Psoas muscle (tissue), 8 donors: ENCODE results near the gene NUDT4B. TPM values are rescaled to one million over a fixed set of nuclear protein-coding genes. Genes with fewer than 3 reads are reported as not detected.
A peak's percentile ranks its signal among the peaks of the same experiment; 100 is the strongest.
"Not testable (repeated sequence)": the region's sequence is repeated elsewhere in the genome, so short reads cannot be mapped to it uniquely, and the experiment has no call there.

Source experiments
- ATAC-seq, 4 donors: fragments of 200-7000 bp; cut with Tn5 transposase; one replicate each; pipeline ENCODE4 v1.9.1; 2020; ENCODE audit warnings: moderate library complexity in 3 of 4, mild to moderate bottlenecking in 2 of 4
- DNase-seq, 2 donors: peaks; one replicate each; pipeline ENCODE4 v3.0.0-alpha.2; 2020
- H3K27ac ChIP-seq: fragments of 200-600 bp; one replicate; pipeline ENCODE4 v1.8.0; 2022
- H3K27me3 ChIP-seq, 3 donors: fragments of 200-600 bp in 1 of 3; one replicate each; pipeline versions ENCODE4 v1.6.1 to v1.8.0; 2013 to 2022; ENCODE audit warnings: low read length in 2 of 3, mild to moderate bottlenecking in 2 of 3, moderate library complexity in 1 of 3; ENCODE audit not compliant: insufficient read depth in 3 of 3
- H3K36me3 ChIP-seq, 2 donors: fragments of 200-600 bp in 1 of 2; one replicate each; pipeline versions ENCODE4 v1.6.1 to v1.8.0; 2013 to 2022; ENCODE audit warnings: low read depth in 1 of 2, mild to moderate bottlenecking in 1 of 2, moderate library complexity in 1 of 2; ENCODE audit not compliant: insufficient read depth in 1 of 2
- H3K4me1 ChIP-seq: fragments of 200-600 bp; one replicate; pipeline ENCODE4 v1.8.0; 2022
- H3K4me3 ChIP-seq: fragments of 200-600 bp; one replicate; pipeline ENCODE4 v1.8.0; 2022; ENCODE audit warnings: mild to moderate bottlenecking
- H3K9me3 ChIP-seq: fragments of 200-600 bp; one replicate; pipeline ENCODE4 v1.8.0; 2022
- WGBS, 3 donors: extraction: QIAGEN DNeasy Blood & Tissue Kit; methylation state at CpG; one replicate each; pipeline versions ENCODE4 v1.1.6 to v1.1.7; 2013; 5-methylcytosine and 5-hydroxymethylcytosine counted together
- intact Hi-C, 2 donors: fragments of 100-400 bp; cut with DNase I; formaldehyde crosslinking; loops; one replicate each; pipeline versions ENCODE4 v1.11.0 to v1.14.2; 2022
- polyA plus RNA-seq, 3 donors: library from polyadenylated mRNA; stranded (reverse); fragments of 200-250 nt; gene quantifications; one replicate each; pipeline ENCODE4 v1.2.3, GENCODE V29; 2013
- total RNA-seq, 4 donors: library from RNA; stranded (reverse); fragmentation: NEBNext Ultra II Directional in 2 of 4; extraction: Animal tissue kit (Norgen Biotek cat#: 25700) in 2 of 4; gene quantifications; one replicate each; pipeline versions ENCODE4 v1.2.1 to v1.2.4, GENCODE V29; 2021 to 2023
- donor health status: healthy with polysubstance abuse.
- donor health status: DM: no; HTN: no; CAD: no; lungs with moderate emphysema.
- donor health status: Bipolar disorder and iron deficiency.
- donor health status: healthy.
- donor health status: DM: yes; HTN: yes; CAD: no.
- donor health status: DM: no; HTN: no; CAD: no.
- donor health status: DM: no; HTN: no; CAD: no.
- donor health status: DM: yes; HTN: yes; CAD: no.

NUDT4B gene
- total and polyA plus RNA-seq, 7 donors, result 0.45 to 29.8 (median 5.9) TPM; not detected in 1

DNA sequence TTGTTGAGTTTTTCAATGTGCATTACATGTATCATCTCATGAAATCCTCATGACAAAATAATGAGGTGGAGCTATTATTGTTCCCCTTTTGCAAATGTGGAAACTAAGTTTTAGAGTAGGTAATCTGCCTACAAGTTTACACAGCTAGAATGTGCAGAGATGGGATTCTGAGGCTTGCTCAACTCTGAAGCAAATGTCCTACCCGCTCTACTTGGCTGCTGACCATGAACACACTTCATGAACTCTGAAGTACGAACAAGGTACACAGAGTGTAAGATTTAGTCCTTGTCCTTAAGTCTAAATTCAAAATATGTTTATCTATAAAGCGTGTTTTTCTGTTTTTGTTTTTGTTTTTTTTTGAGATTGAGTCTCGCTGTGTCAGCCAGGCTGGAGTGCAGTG is 5.4 kb upstream of the NUDT4B start:
- ATAC-seq, H3K27me3 ChIP-seq, H3K4me3 ChIP-seq, H3K4me1 ChIP-seq, H3K9me3 ChIP-seq, H3K36me3 ChIP-seq, DNase-seq, H3K27ac ChIP-seq, intact Hi-C loops: not testable (repeated sequence)
- WGBS, 3 donors, result no CpG with 5 or more reads among the region's 4 CpGs

DNA sequence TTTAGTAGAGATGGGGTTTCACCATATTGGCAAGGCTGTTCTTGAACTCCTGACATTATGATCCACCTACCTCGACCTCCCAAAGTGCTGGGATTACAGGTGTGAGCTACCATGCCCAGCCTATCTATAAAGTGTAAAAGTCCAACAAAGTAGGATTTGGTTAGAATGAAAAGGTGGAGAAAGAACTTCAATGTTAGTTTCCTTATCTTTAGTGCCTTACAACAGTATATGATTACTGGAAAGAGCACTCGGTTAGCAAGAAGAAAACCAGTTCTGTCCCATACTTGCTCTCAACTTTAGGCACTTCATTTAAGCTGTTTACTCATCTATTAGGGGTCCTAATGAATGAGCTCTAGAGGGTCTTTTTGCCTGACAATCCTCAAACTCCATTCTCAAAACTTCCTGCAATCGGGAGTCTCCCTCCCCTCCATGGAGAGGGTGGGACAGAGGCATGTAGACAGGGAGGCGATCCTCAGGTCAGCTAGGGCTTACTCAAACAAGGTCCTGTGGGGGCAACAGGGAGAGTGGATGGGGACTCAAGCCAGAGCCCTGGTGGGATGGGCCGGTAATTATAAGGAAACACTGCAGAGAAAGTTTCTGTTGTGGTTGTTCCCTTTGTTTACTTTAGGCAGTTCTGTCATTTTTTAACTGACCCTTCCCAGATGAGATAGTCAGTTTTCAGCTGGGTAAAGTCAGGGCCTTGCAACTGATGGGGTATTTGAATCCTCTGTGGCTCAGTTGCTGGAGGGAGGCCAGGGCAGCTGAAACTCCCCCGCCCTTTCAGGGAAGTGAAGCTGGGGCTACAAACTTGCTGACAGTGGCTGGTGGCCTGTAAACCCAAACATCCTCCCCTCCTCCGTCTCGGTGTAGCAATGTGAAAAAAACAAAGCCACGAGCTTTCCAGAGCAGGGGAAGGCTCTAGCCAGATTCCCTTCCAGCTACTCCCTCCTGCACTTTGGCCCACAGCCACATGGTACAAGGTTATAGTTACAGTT is 4.6 kb upstream of the NUDT4B start:
- intact Hi-C loops, DNase-seq, H3K4me3 ChIP-seq, H3K36me3 ChIP-seq, H3K27me3 ChIP-seq, H3K27ac ChIP-seq, H3K9me3 ChIP-seq, H3K4me1 ChIP-seq: not testable (repeated sequence)
- no CpG with 5 or more reads among the region's 9 CpGs for WGBS, 3 donors
- ATAC-seq, result peak; percentile 44 to 55 (median 52)

DNA sequence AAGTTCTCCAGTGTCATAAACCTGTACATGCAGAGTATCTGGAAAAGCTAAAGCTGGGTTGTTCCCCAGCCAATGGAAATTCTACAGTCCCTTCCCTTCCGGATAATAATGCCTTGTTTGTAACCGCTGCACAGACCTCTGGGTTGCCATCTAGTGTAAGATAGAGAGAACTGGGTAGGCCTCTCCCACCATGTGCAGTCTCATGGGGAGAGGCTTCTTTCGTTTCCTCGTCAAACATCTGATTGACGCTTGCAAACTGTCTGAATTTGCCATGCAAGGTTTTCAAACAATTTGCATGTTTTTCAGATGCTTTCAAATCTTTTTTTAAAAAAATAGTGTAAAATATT is 734 bp downstream of the NUDT4B start:
- peak; percentile 90 to 96 (median 94) for ATAC-seq
- H3K27ac ChIP-seq, H3K9me3 ChIP-seq, H3K27me3 ChIP-seq, H3K36me3 ChIP-seq, intact Hi-C loops, H3K4me3 ChIP-seq, DNase-seq, H3K4me1 ChIP-seq: not testable (repeated sequence)
- WGBS, 3 donors, result no CpG with 5 or more reads among the region's 5 CpGs

DNA sequence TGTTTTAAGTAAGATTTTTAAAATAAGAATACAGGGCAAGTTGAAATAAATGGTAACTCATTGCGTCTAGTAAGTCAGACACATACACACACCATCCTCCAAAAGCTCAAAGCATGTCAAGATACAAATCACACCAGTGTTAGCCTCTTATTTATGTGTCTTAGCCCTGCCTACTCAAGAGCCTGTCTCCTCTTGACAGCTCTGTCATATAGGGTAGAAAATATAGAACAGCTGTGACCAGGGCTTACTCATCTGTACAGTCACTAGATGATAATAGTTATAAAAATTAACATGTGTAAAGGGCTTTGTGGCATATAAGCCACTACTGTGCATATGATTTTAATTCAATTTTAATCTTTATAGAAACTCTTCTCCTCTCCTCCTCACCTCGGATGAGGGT is 7.7 kb downstream of the NUDT4B start:
- H3K27ac ChIP-seq, ATAC-seq, H3K27me3 ChIP-seq, H3K36me3 ChIP-seq, DNase-seq, H3K9me3 ChIP-seq, intact Hi-C loops, H3K4me1 ChIP-seq, H3K4me3 ChIP-seq: not testable (repeated sequence)
- no CpG with 5 or more reads among the region's 2 CpGs for WGBS, 3 donors

DNA sequence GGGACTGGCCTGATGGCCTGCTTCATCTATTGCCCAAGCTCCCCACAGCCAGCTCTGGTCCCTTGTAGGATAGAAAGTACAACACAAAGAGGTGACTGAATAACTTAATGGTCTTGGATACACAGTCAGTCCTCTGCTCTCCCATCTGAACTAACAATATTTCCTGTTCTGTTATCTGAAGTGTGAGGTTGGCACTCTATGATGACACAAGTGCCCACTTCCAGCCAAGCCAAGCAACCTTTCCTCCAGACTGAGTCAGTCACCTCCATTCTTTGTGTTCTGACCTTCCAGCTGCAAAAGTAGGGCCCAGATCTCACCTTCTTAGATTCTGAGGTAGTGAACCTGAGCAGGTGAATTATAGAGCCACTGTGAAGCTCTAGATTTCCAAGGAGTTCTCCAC is 8.9 kb downstream of the NUDT4B start:
- H3K4me1 ChIP-seq, intact Hi-C loops, DNase-seq, H3K27me3 ChIP-seq, H3K4me3 ChIP-seq, H3K36me3 ChIP-seq, H3K27ac ChIP-seq, H3K9me3 ChIP-seq, ATAC-seq: not testable (repeated sequence)

DNA sequence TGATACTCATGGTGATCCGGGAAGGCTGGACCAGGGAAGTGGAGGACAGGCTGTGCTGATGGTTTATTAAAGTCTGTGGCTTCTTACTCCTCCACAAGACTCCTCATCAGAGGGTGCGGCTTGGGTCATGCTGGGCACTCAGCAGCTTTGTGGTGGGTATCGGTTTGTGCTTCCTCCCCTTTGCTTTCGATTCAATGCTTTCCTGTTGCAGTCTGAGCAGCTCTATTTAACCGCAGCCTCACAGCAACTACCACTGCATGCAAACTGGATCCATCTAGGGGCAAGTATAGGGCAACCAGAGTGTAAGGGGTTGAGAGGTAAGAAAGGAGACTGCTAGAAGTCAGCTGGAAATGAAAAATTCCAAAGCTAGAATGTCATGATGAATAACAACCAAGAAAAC is 9.8 kb downstream of the NUDT4B start:
- intact Hi-C loops, DNase-seq, H3K4me1 ChIP-seq, H3K27ac ChIP-seq, H3K4me3 ChIP-seq, H3K9me3 ChIP-seq, H3K36me3 ChIP-seq, H3K27me3 ChIP-seq: not testable (repeated sequence)
- WGBS, 3 donors, result no CpG with 5 or more reads among the region's 5 CpGs
- peak in 3 of 4 donors; percentile 23 to 27 (median 26) for ATAC-seq

DNA sequence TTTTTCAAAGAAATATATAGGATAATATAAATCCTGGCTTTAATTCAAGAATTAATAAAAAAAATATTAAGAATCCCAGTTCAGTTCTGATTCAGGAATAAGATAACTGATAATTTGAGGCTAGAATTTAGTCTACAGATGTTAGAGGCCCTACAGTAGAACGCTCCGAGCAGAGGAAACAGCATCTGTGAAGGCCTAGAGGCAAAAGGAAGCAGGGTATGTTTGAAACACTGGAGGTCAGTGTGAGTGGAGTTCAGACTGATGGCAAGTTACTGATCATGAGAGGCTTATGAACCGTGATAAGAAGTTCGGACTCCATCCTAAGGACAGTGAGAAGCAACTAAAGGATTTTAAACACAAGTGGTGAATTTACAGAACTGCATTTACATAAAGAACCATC is 10.4 kb downstream of the NUDT4B start:
- H3K36me3 ChIP-seq, H3K4me1 ChIP-seq, H3K27me3 ChIP-seq, H3K27ac ChIP-seq, H3K9me3 ChIP-seq, intact Hi-C loops, DNase-seq, H3K4me3 ChIP-seq: not testable (repeated sequence)
- WGBS, 3 donors, result no CpG with 5 or more reads among the region's 4 CpGs
- peak in 1 of 4 donors; percentile 44 for ATAC-seq

DNA sequence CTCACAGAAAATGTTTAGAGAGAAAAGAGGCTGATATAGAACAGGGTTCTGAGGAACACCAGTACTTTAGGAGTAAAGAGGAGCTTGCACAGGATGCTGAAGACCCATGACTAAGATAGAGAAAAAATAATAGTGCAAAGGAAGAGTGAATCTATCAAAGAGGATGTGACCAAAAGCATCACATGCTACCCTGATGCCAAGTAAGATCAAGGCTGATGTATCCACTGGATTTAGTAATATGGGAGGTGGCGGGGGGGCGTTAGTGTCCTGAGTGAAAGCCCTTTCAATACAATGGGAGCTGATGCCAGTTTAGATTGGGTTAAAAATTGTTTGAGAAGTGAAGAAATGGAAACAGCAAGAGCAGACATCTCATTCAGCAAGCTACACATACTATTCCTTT is 11.2 kb downstream of the NUDT4B start:
- H3K27me3 ChIP-seq, intact Hi-C loops, DNase-seq, H3K9me3 ChIP-seq, H3K36me3 ChIP-seq, H3K27ac ChIP-seq, ATAC-seq, H3K4me1 ChIP-seq, H3K4me3 ChIP-seq: not testable (repeated sequence)
- WGBS, 3 donors, result 86 to 95% (median 90%) methylated on average over 2 of the region's 2 CpGs

DNA sequence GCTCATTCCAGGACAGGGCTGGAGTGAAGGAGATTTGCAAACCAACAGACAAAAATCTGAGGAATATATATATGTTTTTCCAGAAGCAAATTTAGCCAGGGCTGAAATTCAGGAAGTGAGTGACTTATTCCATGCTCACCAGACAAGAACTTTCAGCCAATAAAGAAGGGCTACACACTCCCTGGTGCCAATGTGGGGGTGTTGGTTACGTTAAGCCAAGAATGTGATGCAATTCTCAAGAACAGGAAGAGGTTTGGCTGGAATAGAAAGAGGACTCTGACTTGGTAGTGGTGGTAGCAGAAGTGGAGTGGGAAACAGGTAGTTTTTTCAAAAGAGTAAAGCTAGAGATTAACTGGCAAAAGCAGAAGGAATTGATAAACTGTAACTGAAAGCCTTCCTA is 11.6 kb downstream of the NUDT4B start:
- intact Hi-C loops, result not testable (repeated sequence)
- WGBS, 3 donors, result no CpG with 5 or more reads among the region's 1 CpG

DNA sequence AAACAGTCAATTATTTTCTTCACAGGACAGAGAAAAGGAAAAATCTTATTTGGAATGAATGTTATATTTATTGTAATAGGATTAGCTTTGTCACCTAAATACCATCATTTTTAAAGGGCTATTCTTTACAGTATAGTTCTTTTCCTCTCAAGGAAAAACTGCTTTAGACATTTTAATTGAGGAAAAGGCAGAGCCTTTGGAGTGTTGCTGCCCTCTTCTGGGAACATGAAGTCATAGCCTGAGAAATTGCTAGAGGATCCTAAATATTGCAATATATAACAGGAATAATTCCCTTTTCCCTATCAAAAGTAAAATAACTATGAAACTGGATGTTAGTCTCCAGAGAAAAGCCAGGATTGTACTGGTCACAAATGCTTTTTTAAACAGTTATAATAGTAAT is 12.8 kb downstream of the NUDT4B start:
- H3K27ac ChIP-seq, DNase-seq, H3K4me3 ChIP-seq, H3K4me1 ChIP-seq, H3K27me3 ChIP-seq, H3K36me3 ChIP-seq, intact Hi-C loops, H3K9me3 ChIP-seq: not testable (repeated sequence)
- ATAC-seq, result peak; percentile 51 to 81 (median 72)

More for the DNA sequence above, 11.6 kb downstream of the NUDT4B start:
- not testable (repeated sequence) for H3K27ac ChIP-seq, H3K4me1 ChIP-seq, H3K4me3 ChIP-seq, H3K27me3 ChIP-seq, H3K9me3 ChIP-seq, H3K36me3 ChIP-seq, DNase-seq
- ATAC-seq, result peak in 3 of 4 donors; percentile 53 to 60 (median 56)

DNA sequence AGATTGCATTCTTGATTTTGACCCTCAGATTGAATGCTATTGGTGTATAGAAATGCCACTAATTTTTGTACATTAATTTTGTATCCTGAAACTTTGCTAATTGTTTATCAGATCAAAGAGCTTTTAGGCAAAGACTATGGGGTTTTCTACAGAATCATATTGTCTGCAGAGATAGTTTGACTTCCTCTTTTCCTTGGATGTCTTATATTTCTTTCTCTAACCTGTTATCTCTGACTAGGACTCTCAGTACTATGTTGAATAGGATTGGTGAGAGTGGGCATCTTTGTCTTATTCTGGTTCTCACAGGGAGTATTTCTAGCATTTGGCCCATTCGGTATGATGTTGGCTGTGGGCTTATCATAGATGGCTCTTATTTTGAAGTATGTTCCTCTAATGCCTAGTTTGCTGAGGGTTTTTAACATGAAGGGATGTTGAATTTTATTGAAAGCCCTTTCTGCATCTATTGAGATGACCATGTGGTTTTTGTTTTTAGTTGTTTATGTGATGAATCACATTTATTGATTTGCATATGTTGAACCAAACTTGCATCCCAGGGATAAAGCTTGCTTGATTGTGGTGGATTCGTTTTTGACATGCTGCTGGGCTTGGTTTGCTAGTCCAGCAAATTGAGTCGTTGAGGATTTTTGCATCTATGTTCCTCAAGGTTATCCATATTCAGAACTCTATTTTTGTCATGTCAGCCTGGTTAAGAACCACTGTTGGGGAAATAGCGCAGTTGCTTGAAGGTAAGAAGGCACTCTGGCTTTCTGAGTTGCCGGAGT is 16.9 kb downstream of the NUDT4B start:
- ATAC-seq, H3K9me3 ChIP-seq, H3K4me1 ChIP-seq, intact Hi-C loops, H3K36me3 ChIP-seq, DNase-seq, H3K27me3 ChIP-seq, H3K4me3 ChIP-seq, H3K27ac ChIP-seq: not testable (repeated sequence)
- WGBS, 3 donors, result no CpG with 5 or more reads among the region's 5 CpGs
